Stimulated activated CD8-positive, alpha-beta memory T cell treated with anti-CD3 and anti-CD28 coated beads, Interleukin-12 subunit alpha, Interleukin-12 subunit beta, amount 100 ng/mL, for 24 hours (primary cell): Measurements from ENCODE around the gene ZPR1.
"Not testable (repeated sequence)": the region's sequence is repeated elsewhere in the genome, so short reads cannot be mapped to it uniquely, and the experiment has no call there.

Experiments used
- DNase-seq: peaks from one replicate; pipeline ENCODE4 v3.0.0-alpha.2; 2020; ENCODE audit errors: extremely low read depth

ZPR1 gene

DNA sequence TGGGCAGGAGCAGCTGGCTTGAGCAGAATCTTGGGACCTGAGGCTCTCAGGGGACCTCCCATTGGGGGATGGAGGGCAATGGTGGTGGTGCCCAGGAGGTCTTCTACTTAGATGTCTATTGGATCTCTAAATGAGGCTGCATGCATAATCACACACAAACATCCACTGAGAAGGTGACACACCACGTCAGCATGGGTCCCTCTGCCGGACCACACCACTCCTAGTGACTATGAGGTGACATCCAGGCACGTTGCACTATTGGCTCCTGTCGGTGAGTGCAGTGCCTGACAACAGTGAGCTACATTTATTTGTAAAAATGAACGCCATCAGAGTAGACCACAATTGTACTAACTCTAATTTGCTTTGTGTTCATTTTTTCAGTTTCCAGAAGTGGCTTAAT lies 37.6 kb upstream of the ZPR1 start:
- DNase-seq, result no peak

GRCh38 chr11:116823031-116823843 lies 35.4 kb upstream of the ZPR1 start, which contains the start of gene APOA4:
Gene APOA4, minus strand, starts transcription at chr11:116823304. Its CDS starts 113 bp downstream, at chr11:116823191.
- no peak for DNase-seq

DNA sequence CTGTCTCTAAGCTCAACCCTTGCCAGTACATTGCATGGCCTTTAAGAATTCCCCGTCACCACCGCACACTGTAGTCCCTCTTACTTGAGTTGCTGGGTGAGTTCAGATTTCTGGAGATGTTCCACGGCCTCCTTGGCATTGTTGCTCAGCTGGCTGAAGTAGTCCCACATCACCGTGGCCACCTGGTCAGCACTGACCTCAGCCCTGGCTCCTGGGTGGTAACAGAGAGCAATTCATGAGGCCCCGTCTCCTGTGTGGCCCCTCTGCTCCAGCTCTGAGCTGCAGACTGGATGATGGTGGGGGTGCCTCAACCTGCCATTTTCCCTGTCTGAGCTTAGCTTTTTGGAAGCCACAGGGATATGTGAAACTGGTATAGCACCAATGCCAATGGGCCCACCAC lies 34.8 kb upstream of the ZPR1 start:
- DNase-seq, result no peak

DNA sequence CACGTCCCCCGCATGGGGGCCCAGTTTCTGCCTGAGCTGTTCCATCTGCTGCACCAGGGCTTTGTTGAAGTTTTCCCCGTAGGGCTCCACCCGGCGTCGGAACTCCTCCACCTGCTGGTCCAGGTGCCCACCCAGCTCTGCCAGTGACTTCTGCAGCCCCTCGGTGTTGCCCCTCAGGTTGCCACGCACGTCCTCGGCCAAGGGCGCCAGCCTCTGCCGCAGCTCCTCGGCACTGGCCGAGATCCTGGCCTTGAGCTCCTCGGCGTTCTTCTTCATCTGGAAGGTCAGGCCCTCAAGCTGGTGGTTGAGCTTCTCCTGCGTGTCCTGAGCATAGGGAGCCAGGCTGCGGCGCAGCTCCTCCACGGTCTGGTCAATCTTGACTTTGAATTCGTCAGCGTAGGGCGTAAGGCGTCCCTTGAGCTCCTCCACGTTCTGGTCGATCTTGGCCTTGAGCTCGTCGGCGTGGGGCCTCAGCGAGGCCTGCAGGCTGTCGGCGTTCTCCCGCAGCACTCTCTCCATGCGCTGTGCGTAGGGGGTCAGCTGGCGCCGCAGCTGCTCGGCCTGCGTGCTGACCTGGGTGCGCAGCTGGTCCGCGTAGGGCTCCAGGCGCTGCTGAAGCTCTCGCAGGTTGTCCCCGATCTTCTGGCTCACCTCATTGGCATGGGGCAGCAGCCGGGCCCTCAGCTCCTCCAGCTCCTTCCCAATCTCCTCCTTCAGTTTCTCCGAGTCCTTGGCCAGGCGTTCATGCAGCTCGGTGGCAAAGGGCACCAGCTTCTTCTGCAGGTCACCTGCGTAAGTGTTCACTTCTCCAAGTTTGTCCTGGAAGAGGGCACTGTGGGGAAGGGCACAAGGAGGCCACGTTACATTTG lies 33.5 kb upstream of the ZPR1 start:
- DNase-seq, result no peak

DNA sequence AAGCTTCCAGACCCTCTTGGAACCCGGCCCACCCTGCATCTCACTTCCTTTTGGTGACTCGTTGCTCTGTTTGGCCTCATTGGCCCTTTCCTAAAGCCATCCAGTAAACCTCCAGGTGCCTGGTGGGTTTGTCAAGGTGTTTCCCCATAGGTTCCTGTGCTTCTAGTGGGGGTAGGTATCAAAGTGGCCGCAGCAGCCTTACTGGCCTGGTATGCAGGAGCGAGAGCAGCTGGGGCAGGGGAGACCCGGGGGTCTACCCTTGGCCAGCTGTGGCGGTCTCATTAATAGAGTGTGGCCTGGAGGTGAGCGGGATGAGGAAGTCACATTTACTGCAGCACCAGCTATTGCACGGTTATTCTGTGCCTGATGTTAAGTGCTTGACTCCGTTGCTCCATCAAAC lies 31.2 kb upstream of the ZPR1 start:
- DNase-seq, result no peak

GRCh38 chr11:116814502-116814901 lies 26.7 kb upstream of the ZPR1 start:
- no peak for DNase-seq

- no peak for DNase-seq
Observed at GRCh38 chr11:116813781-116814471, 26.1 kb upstream of the ZPR1 start.

GRCh38 chr11:116813170-116813569 lies 25.3 kb upstream of the ZPR1 start:
- DNase-seq, result no peak

- DNase-seq, result no peak
Observed at GRCh38 chr11:116812109-116812508, 24.3 kb upstream of the ZPR1 start.

GRCh38 chr11:116811194-116811593 lies 23.4 kb upstream of the ZPR1 start:
- no peak for DNase-seq

GRCh38 chr11:116808262-116809175 lies 20.7 kb upstream of the ZPR1 start:
- DNase-seq, result no peak

DNA sequence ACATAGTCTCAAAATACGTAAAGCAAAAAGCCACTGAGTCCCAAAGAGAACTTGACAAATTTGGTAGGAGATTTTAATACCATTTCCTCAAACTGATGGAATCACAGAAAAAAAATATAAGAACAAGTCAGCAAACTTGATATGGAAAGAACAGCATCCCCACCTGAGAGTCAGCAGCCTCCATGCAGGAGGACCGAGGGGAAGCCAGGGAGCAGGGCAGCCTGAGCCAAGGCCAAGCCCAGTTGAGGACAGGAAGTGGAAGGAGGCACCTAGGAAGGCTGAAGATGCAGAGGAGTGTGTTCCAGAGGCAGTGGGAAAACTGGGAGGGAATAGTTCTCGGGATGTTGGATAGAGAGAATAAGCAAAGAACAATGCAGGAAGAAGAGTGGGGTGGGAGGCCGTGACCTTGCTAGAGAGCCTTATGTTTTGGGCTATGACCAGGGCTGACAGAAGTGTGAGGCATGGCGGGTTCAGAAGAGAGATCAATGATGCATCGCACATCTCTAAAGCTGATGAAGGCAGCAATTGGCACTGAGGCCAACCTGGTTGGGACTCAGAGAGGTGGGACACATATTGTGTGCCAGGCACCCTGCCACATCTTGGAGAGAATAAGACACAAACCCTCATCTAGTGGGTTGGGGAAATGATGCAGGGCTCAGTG lies 19.9 kb upstream of the ZPR1 start:
- no peak for DNase-seq

GRCh38 chr11:116804001-116804400 lies 16.2 kb upstream of the ZPR1 start:
- DNase-seq, result no peak

- DNase-seq, result not testable (repeated sequence)
Observed at GRCh38 chr11:116801662-116802061, 13.8 kb upstream of the ZPR1 start.

- no peak for DNase-seq
Observed at GRCh38 chr11:116800610-116801009, 12.8 kb upstream of the ZPR1 start.

GRCh38 chr11:116798368-116798767 lies 10.5 kb upstream of the ZPR1 start:
- no peak for DNase-seq

GRCh38 chr11:116797816-116798215 lies 10.0 kb upstream of the ZPR1 start:
- no peak for DNase-seq

GRCh38 chr11:116796548-116796947 lies 8.7 kb upstream of the ZPR1 start:
- DNase-seq, result no peak

DNA sequence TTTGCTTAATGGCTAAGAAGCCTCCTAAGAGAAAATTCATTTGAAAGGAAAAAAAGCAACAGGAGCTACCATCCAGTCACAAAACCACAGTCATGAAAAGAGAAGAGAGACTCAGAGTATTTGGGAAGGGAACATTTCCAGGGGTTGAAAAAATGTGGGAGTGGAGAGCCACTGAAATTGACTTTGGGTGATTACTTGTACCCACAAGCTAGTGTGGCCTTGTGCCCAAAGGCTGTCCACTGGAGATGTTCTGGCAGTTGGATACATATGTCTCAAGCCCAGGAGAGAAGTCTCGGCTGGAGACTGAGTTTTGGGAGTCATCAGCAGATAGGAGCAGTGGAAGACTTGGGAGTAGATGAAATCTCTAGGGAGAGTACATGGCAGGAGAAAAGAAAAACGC lies 7.0 kb upstream of the ZPR1 start:
- DNase-seq, result no peak

DNA sequence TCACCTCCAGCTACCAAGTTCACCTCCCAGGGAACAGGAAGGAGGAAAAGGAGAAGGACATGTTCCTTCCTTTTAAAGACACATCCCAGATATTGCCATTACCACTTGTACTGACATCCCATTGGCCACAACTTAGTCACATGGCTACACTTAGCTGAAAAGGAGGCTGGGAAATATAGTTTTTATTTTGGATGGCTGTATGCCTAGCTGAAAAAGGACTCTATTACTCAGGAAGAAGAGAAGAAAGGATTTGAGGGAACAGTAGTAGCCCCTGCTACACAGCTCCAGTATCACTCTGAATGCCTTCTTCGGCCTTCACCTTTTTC lies 5.9 kb upstream of the ZPR1 start:
- no peak for DNase-seq
